OCI-LY3 (cell line): Measurements from ENCODE around the gene TNNT3.

Experiments used
- H2AFZ ChIP-seq: fragments of 200-600, 300-600 bp; shearing (Covaris generic); 2 replicates; pipeline ENCODE4 v1.6.0; 2014; ENCODE audit warnings: antibody characterized with exemption, low read depth, low read length
- H3K27ac ChIP-seq: fragments of 200-600, 300-600 bp; sonication (generic); 2 replicates; pipeline ENCODE4 v1.5.1; 2014; ENCODE audit warnings: mild to moderate bottlenecking, low read length, moderate library complexity, mixed read lengths
- H3K27me3 ChIP-seq: fragments of 200-600, 300-600 bp; sonication (generic); 2 replicates; pipeline ENCODE4 v1.6.1; 2014; ENCODE audit warnings: low read depth, low read length, mixed read lengths
- H3K36me3 ChIP-seq: fragments of 200-600, 300-600 bp; sonication (generic); replicated peaks from 2 replicates; pipeline ENCODE3; 2014; ENCODE audit warnings: low read depth, low read length, mixed read lengths
- H3K4me1 ChIP-seq: fragments of 300-600, 200-600 bp; sonication (generic); 2 replicates; pipeline ENCODE4 v1.6.1; 2014; ENCODE audit warnings: low read length, mixed read lengths
- H3K4me2 ChIP-seq: fragments of 200-600, 300-600 bp; sonication (generic); 2 replicates; pipeline ENCODE4 v1.6.1; 2014; ENCODE audit warnings: low read length, mixed read lengths
- H3K4me3 ChIP-seq: fragments of 300-600, 200-600 bp; sonication (generic); 2 replicates; pipeline ENCODE4 v1.5.1; 2014; ENCODE audit warnings: antibody characterized with exemption, mild to moderate bottlenecking, low read length, moderate library complexity
- H3K79me2 ChIP-seq: fragments of 300-600, 200-600 bp; shearing (Covaris generic); 2 replicates; pipeline ENCODE4 v1.6.1; 2014; ENCODE audit warnings: mild to moderate bottlenecking, low read length, mixed read lengths
- H3K9ac ChIP-seq: fragments of 300-600, 200-600 bp; shearing (Covaris generic); 2 replicates; pipeline ENCODE4 v1.6.0; 2014; ENCODE audit warnings: mild to moderate bottlenecking, low read length, moderate library complexity
- H3K9me3 ChIP-seq: fragments of 200-600, 300-600 bp; shearing (Covaris generic); 2 replicates; pipeline ENCODE4 v1.6.1; 2014; ENCODE audit warnings: low read length, mixed read lengths; ENCODE audit not compliant: insufficient read depth
- H4K20me1 ChIP-seq: fragments of 200-600, 300-600 bp; sonication (generic); 2 replicates; pipeline ENCODE4 v1.6.1; 2016; ENCODE audit warnings: low read length, mixed read lengths; ENCODE audit not compliant: insufficient read depth
- CTCF ChIP-seq: fragments of 200-600, 300-600 bp; sonication (generic); IDR thresholded peaks from 2 replicates; pipeline ENCODE4 v1.5.1; 2014; ENCODE audit warnings: antibody characterized with exemption, low read length, low read depth
- EZH2phosphoT487 ChIP-seq: fragments of 200-600 bp; shearing (Covaris generic); IDR thresholded peaks from 2 replicates; pipeline ENCODE4 v1.6.1; 2018; ENCODE audit warnings: antibody characterized with exemption, mixed run types, low read depth

Gene TNNT3

DNA sequence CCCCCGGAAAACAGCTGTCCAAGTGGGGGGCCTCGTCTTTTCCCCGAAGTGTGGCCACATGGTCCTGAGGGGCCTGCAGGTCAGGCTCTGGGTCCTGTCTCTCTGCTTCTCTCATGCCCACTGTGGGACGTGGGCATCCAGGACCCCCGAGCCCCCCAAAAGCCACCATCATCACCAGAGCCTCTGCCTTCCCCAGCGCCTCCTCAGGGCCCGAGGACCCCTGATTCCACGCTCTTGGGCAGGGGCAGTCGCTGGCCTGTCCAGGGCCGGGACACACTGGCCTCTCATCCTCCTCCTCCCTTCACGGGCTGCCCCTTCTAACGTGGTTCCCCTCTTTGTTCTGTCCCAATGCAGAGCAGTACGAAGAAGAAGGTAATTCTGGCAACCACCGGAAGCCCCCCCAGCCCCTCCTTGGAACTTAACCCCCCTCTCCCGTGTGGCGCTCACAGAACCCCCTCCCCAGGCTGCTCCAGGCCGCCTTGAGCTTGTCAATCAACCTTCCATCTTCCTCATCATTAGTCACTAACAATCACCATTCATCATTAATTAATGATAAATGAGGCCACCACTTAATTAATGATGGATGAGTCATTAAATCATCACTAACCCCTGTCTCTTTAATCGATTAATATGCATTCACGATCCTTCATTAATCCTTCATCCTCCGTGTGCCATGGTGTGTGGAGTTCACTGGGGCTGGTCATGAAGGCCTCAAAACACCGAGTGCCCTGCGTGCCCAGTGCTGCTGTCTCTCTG lies 3.9 kb downstream of the TNNT3 start:
- Histone ChIP-seq H2AFZ (no peak overlapping the region), H3K79me2 (no peaks in the 10 kb centered on the region), H4K20me1 (no peaks in the 10 kb centered on the region), H3K4me2 (no peak overlapping the region), H3K4me3 (no peak overlapping the region), H3K9ac (no peak overlapping the region), H3K9me3 (no peaks in the 10 kb centered on the region), H3K36me3 (no peaks in the 10 kb centered on the region), H3K27ac (no peak overlapping the region), H3K27me3 (peaks cover 22% of the 10 kb centered on the region; the same call in 1 of the 2 replicates), H3K4me1 (no peaks in the 10 kb centered on the region)
- TF ChIP-seq EZH2phosphoT487: no peak
- no peak for TF ChIP-seq CTCF

- H2AFZ ChIP-seq: no peak overlapping the region
- no peak overlapping the region for H3K4me2 ChIP-seq
- H3K4me1 ChIP-seq: no peaks in the 10 kb centered on the region
- H3K9ac ChIP-seq: no peak overlapping the region
- no peak overlapping the region for H3K4me3 ChIP-seq
- no peaks in the 10 kb centered on the region for H3K9me3 ChIP-seq
- peaks cover 22% of the 10 kb centered on the region; the same call in 1 of the 2 replicates for H3K27me3 ChIP-seq
- H3K36me3 ChIP-seq: no peaks in the 10 kb centered on the region
- no peak overlapping the region for H3K27ac ChIP-seq
- TF ChIP-seq CTCF: no peak
- TF ChIP-seq EZH2phosphoT487: no peak
- no peaks in the 10 kb centered on the region for H4K20me1 ChIP-seq
- no peaks in the 10 kb centered on the region for H3K79me2 ChIP-seq
These were observed 4.7 kb downstream of the TNNT3 start for GRCh38 chr11:1924181-1924580.

DNA sequence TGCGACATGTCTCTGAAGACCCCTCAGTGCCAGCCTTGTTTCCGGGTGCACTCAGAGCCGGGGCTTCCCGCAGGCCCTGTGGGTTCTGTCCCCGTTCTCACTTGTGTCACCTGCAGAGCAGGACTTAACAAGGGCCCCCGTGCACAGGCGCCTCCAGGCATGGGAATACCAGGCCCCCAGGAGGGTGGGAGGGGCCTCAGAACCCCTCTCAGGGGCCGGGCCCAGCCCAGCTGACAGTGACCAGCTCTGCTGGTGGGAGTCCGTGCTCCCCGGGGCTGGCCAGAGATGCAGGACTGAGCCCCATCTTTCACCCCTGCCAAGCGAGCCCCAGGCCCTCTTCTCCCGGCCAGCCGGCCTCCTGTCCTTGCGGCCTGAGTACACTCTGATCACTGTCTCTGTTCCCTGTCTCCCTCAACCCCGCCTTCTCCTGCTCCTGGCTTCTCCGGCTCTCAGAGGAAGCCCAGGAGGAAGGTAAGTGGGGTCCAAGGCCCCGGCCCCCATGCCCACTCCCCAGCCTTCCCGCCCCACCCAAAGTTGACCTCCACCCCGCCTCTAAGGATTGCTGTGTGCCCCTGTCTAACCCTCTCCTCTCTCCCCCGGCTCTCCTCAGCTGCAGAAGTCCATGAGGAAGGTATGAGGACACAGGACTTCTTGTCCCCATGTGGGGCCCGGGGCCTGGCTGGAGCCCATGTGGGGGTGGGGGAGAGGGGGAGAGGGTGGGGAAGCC lies 5.3 kb downstream of the TNNT3 start:
- H3K4me1 ChIP-seq: no peaks in the 10 kb centered on the region
- TF ChIP-seq CTCF (no peak), EZH2phosphoT487 (no peak)

DNA sequence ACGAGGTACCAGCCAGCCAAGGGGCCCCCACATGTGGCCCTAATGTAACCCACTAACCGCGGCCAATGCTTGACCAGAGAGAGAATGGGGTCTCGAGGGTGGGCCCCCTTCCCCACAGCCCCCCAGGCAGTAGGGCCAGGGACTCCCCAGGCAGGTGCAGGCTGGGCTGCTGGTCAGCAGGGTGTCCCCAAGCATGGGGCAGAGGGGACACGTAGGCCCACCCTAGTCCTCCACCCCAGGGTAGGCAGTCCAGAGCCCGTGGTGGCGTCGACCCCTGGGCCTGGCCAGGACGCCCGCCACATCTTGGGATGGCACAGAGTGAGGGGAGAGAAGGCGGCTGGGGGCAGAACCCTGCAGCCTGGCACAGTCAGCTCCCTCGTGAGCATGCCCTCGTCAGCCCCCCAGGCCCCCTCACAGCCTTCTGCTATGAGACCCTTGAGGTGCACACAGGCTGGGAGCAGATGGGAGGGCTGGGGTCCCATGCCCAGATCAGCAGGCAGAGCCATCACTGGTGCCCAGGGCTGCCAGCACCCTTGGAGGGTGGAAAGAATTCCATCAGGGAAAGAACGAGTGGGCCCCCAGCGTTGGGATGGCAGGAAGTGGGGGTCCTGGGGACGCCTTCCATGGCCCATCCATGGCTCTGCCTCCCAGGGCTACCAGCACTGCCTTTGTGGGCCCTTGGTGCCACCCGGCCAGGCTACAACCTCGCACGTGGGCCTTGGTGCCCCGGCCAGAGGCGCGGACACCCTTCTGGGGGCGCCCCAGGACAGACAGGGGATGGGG lies 6.1 kb downstream of the TNNT3 start:
- H3K27me3 ChIP-seq: peaks cover 24% of the 10 kb centered on the region; the same call in 1 of the 2 replicates
- H3K4me3 ChIP-seq: no peak overlapping the region
- no peaks in the 10 kb centered on the region for H3K9me3 ChIP-seq
- TF ChIP-seq EZH2phosphoT487 (no peak), CTCF (no peak)
- no peak overlapping the region for H3K9ac ChIP-seq
- no peaks in the 10 kb centered on the region for H3K79me2 ChIP-seq
- no peak overlapping the region for H2AFZ ChIP-seq
- no peaks in the 10 kb centered on the region for H3K4me1 ChIP-seq
- H3K27ac ChIP-seq: no peak overlapping the region
- H4K20me1 ChIP-seq: no peaks in the 10 kb centered on the region
- no peaks in the 10 kb centered on the region for H3K36me3 ChIP-seq
- no peak overlapping the region for H3K4me2 ChIP-seq

More for the DNA sequence above, 5.3 kb downstream of the TNNT3 start:
- Histone ChIP-seq H3K79me2 (no peaks in the 10 kb centered on the region), H3K9me3 (no peaks in the 10 kb centered on the region), H3K27me3 (peaks cover 22% of the 10 kb centered on the region; the same call in 1 of the 2 replicates), H3K27ac (no peak overlapping the region), H4K20me1 (no peaks in the 10 kb centered on the region), H2AFZ (no peak overlapping the region), H3K9ac (no peak overlapping the region), H3K36me3 (no peaks in the 10 kb centered on the region), H3K4me3 (no peak overlapping the region), H3K4me2 (no peak overlapping the region)
